HG03280 (cell line): Measurements from ENCODE around the gene KRTAP5-1.

Experiments
- ATAC-seq: cut with Tn5 transposase; IDR thresholded peaks from one replicate; pipeline ENCODE4 v1.9.1; 2021; ENCODE audit warnings: mild to moderate bottlenecking, moderate library complexity; ENCODE audit not compliant: unreplicated experiment

Gene KRTAP5-1

DNA sequence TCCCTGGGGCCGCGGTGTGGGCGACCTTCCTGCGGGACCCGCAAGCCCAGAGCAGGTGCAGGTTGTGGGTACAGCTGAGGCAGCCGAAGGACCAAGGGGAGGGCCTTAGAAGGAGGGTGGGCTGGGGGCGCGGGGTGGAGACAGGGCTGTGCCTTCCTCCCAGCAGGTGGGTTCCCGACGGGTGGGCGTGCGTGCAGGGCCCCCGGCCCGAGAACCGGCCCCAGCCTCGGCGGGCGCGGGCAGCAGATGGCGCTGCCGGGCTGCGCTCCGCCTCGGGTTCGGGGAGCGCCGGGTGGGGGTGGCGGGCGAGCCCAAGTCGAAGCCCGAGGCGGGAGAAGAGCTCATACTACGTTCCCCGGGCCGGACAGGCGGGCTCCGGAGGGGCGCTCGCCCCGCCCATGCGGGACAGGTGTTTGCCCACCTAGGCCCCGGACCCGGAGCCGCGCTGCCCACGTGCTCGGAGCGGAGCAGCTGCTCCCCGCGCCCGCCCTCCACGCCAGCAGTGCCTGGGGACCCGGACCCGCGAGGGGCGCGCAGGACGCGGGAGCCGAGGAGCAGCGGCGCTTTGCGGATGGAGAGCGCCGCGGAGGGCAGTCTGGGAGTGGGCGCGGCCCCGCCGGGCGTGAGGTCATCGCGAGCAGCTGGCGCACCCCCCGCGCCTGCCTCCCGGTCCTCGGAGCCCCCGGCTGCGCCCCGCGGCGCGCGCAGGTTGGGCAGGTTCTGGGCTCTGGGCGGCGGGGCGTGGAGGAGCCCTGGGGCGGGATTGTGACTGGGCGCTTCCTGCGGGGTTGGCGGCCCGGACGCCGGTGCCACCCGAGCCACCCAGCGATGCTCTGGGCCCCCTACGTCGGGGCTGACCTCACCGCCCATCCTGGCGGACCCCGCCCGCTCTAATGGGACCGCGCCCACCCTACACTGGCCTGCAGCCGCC is 38.3 kb downstream of the KRTAP5-1 start:
- ATAC-seq, result no peak

DNA sequence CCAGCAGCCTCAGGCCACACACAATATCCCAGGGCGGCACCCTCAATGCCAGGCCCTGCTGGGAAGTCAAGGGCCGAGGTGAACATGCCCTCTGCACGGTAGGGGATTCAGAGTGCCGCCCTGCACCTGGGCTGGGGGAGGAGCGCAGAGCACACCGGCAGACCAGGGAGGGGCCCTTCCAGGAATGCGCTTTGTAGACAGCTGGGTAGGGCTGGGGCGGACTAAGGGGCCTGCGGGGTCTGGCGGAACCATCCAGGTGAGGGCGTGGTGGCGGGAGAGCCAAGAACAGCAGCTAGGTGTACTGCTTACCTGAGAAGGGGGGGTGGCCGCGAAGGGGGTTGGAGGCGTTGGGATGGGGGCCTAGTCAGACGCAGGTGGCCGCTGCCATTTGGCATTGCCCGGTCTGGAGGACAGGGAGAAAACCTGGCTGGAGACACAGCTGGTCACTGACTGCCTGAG is 39.0 kb downstream of the KRTAP5-1 start:
- ATAC-seq, result no peak

DNA sequence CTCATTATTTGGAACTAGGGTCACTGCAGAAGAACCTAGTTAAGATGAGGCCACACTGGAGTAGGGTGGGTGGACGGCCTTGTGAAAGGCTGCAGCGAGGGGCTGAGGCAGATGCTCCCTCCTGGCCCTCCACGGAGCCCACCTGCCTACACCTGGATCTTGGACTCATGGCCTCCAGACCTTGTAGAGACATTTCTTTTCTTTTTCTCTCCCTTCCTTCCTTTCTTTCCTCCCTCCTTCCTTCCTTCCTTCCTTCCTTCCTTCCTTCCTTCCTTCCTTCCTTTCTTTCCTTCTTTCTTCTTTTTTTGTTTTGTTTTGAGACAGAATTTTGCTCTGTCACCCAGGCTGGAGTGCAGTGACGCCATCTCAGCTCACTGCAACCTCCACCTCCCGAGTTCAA is 39.7 kb downstream of the KRTAP5-1 start:
- ATAC-seq, result no peak

DNA sequence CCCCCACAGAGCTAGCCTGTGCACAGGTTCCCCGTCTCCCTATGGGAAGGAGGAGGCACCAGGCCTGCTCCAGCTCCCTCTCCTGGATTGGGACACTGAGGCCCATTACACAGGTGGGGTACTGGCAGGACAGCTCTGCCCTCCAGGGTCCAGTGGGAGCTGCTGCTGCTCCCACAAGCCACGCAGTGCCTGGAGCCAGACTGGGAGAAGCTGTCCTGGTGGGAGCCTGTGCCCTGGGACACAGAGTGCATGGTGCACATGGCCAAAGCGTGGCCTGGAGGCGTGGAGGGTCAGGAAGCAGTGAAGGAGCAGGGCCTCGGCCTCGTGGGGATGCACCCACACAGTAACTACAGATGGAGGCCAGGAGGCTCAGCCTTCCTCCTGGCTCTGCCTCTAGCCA is 40.5 kb downstream of the KRTAP5-1 start:
- no peak for ATAC-seq

DNA sequence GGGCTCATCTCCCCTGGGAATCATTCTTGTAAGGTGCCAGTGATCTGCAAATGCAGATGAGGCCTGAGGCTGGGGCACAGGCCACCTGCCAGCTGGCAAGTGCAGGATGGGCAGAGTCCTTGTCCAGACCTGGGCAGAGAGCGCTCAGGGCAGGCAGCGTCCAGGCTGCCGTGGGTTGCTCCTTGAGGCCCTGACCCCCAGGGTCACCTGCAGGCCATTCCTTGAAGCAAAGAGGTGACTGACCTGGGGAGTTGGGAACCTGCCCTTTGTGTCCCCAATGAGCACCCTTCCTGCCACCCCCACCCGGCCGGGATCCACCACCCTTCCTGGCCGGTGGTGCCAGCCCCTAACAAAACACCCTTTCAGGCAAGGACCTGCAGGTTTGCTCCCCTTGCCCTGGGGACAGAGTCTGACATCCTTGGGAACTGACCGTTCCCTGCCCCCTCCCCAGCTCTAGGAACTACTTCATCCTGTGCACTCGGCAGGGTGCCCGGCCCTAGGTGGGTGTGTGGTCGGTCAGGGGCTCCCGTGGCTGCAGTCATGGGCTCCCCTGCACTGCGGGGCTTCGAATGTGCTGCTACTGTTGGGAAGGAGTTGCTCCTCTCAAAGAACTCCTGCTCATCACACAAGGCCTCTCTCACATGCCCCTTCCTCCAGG is 41.3 kb downstream of the KRTAP5-1 start:
- no peak for ATAC-seq

DNA sequence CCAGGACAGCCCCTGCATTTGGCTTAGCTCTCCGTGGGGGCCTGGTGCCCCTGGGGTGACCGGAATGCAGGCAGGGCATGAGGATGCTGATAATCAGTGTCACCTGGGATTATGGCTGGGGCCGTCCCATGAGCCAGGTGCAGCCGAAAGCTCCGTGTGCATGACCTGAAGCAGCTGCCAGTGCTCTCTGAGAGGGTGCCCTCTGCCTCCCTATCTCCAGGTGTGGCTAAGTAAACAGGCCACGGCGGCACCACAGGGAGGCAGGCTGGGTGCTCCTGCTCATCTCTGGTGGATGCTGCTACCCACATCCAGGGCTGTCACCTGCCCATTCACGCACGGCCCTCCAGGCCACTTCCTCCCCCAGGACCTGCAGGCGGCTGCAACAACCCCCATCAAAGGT is 42.8 kb downstream of the KRTAP5-1 start:
- no peak for ATAC-seq

DNA sequence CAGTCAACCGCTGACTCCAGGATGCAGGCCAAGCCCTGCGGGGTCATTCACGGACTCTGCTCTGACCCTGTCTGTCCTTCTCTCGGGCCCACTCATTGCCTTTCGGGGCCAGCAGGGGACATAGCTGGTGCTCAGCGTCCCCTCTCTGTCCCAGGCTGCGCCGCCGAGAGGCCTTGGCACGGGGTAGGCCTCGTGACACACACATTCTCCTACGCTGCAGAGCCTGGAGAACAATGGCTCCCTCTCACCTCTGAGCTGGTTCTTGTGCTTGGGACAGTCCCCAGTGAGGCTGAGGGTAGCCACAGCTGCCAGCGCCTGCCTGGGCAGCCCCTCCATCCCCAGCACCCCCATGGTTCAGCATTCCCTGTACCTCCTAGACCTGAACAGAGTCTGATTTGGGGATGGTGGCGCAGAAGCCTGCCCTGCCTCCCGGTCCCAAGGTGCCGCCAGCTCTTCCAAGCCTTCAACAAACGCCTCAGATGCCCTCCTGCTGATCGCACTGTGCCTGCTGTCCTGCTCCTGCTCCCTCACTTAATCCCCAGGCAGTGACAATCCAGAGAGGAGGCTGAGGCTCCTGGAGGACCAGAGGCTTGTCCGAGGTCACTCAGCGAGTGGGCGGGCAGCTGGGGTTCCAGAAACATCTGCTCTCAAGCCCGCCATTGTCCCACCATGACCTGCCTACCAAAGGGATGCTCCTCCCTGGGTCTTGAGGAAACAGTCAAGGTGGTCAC is 43.4 kb downstream of the KRTAP5-1 start:
- ATAC-seq, result no peak

DNA sequence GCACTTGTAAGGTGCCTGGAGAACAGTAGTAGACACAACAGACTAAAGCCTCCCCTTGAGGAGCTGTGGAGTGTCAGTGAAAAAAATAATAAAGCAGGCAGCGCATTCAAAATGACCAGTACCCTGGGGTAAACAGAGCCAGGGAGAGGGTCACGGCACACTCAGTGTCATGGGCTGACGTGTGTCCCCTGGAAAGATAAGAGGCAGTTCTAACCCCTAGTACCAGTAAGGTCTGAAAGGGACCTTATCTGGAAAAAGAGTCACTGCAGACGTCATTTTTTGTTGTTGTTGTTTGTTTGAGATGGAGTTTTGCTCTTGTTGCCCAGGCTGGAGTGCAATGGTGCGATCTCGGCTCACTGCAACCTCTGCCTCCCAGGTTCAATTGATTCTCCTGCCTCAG is 45.0 kb downstream of the KRTAP5-1 start:
- no peak for ATAC-seq

DNA sequence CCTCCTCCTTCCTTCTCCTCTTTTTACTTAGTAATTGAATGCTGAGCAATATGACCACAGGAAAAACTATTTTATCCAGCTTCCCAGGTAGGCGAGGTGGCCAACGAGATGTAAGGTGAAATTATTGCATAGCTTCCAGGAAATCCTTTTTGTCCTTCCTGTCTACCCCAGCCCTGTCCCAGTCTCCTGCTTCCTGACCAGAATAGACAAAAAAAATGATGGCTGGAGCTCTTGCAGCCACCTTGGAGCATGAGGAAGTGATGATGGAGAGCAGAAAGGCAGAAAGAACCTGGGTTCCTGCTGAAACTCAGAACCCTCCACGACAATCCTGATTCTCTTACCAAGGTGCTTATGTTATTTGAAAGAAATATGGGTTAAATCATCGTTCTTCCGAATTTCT is 46.9 kb downstream of the KRTAP5-1 start:
- no peak for ATAC-seq

DNA sequence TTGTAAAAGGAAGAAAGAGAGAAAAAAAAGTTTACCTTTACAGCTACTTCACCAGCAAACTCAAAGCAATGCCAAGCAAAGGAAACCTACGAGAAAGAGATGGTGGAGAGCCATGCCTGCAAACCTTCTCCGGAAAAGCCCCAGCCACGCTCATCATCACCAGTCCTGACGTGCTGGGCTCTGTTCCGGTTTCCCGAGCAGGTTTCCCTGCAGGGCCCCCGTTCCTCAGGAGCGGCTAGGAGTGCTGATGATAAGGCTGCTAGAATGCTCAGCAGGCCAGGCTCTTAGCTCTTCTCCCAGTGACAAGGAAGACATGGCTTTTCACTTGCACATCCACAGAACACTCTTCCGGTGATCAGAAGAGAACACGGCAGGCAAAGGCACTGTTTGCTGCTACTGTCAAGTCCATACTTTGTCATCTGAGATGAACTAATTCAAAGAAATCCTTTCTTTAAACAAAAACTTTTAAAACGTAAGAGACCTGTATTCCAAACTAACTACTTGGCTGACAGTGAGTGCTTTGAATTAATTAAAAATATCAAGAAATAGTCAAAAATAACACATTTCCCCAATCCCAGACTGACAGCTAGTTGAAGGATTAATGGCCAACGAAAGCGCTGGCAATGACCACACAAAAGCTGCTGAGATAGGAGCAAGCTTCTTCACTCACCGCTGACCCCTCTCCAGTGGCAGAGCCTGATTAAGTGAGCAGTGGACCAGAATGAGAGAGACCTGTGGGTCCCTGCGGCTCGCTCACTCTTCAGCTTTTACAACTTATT is 48.8 kb downstream of the KRTAP5-1 start:
- no peak for ATAC-seq

DNA sequence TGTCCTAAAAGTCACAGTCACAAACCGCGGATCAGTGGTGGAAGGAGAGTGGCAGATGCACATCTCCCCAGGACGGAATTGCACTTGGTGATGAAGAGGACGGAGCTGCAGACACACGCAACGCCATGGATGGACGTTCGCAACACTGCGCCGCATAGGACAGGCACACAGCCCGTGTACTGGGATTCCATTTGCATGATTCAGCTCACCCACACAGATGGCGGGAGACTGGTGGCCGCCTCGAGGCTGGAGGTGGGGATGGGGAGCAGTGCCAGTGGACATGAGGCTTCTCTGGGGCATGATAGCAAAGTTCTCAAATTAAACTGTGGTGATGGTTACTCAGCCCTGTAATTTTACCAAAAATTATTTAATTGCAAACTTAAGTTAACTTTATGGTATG is 50.4 kb downstream of the KRTAP5-1 start:
- no peak for ATAC-seq
